Activated CD8-positive, alpha-beta memory T cell treated with anti-CD3 and anti-CD28 coated beads, Interleukin-2, amount 10 ng/mL, durations not matched to agents 7 days and 5 days (primary cell): ENCODE measurements around the gene ATF7. TPM values are rescaled to one million over a fixed set of nuclear protein-coding genes. Genes with fewer than 3 reads are reported as not detected.

Experiments
- ATAC-seq: fragments of 150-1000 bp; cut with Tn5 transposase; one replicate; pipeline ENCODE4 v1.10.0; 2021; ENCODE audit warnings: moderate library complexity
- CTCF ChIA-PET: fragments of 350-600 bp; sonication (Branson Sonifier 250); formaldehyde crosslinking; loops from one replicate; lab custom pipeline; 2021; ENCODE audit warnings: antibody characterized with exemption; lab: Charles Lee
- DNase-seq: peaks from one replicate; pipeline ENCODE4 v3.0.0-alpha.2; 2020
- H3K27ac Mint-ChIP-seq: one replicate; pipeline ENCODE4 v1.8.0; 2021; ENCODE audit warnings: mild to moderate bottlenecking, mixed read lengths
- H3K27me3 Mint-ChIP-seq: one replicate; pipeline ENCODE4 v1.8.0; 2021; ENCODE audit warnings: mixed read lengths
- H3K36me3 Mint-ChIP-seq: one replicate; pipeline ENCODE4 v1.8.0; 2021; ENCODE audit warnings: mild to moderate bottlenecking, mixed read lengths
- H3K4me1 Mint-ChIP-seq: one replicate; pipeline ENCODE4 v1.8.0; 2021; ENCODE audit warnings: mixed read lengths
- H3K4me3 Mint-ChIP-seq: one replicate; pipeline ENCODE4 v1.8.0; 2021; ENCODE audit warnings: mild to moderate bottlenecking, moderate library complexity, mixed read lengths
- H3K9me3 Mint-ChIP-seq: one replicate; pipeline ENCODE4 v1.8.0; 2022; ENCODE audit warnings: low read depth, mixed read lengths
- total RNA-seq, 2 experiments: library from RNA; stranded (reverse); gene quantifications; one replicate each; pipeline ENCODE4 v1.2.3, GENCODE V29; 2021

ATF7 gene
- total RNA-seq, 2 experiments from 2014 or later, result 24.6 to 33.8 TPM

DNA sequence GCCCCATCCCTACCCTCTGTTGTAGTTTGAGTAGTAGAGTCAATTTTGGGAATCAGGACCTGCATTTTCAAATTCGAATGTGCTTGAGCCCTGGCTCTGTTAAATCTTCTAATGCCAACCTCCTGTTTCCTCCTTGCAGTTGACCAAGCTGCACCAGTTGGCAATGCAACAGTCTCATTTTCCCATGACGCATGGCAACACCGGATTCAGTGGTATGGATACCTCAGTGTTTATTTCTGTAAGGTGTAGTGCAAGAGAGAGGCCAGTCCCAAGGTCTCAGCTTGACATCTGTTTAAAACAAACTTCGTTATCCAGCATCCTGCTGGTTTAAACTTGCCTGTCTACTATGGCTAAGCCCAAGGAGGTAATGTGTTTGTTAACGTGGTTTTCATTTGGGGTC, 159.1 kb downstream of the ATF7 start:
- Mint-ChIP-seq H3K27me3 (no peaks in the 10 kb centered on the region), H3K9me3 (no peaks in the 10 kb centered on the region), H3K27ac (no peak overlapping the region), H3K4me1 (peaks cover 36% of the 10 kb centered on the region), H3K36me3 (peaks cover 79% of the 10 kb centered on the region), H3K4me3 (no peak overlapping the region)
- CTCF ChIA-PET, result no interaction called here
- ATAC-seq, result no peak
- no peak for DNase-seq

DNA sequence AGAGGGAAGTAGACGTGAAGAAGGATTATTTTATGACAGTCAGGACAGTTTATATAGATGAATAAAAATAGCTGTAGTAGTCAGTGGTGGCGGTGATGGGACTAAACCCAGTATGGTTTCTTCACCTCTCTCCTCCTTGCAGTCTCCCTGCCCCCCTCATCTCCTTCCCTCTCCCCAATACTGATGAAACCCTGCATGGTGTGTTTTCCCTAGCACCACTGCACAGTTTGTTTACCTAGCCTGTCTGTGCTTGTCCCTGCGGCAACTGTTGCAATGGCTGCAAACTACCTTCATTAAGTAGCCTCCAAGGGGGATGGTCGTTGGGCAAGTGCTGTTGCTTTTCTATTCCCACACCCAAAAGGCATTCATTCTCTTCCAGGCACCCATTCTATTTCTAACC, 159.5 kb downstream of the ATF7 start:
- ATAC-seq, result no peak
- H3K27ac Mint-ChIP-seq, result no peak overlapping the region
- H3K4me3 Mint-ChIP-seq, result no peak overlapping the region
- H3K27me3 Mint-ChIP-seq, result no peaks in the 10 kb centered on the region
- no peaks in the 10 kb centered on the region for H3K9me3 Mint-ChIP-seq
- DNase-seq, result no peak
- peaks cover 31% of the 10 kb centered on the region for H3K4me1 Mint-ChIP-seq
- CTCF ChIA-PET, result interaction anchor here (0.6 kb wide), 1 partner anchor 272 kb away, joined by 3 read pairs; no protein-coding TSS in a partner anchor
- H3K36me3 Mint-ChIP-seq, result peaks cover 78% of the 10 kb centered on the region

DNA sequence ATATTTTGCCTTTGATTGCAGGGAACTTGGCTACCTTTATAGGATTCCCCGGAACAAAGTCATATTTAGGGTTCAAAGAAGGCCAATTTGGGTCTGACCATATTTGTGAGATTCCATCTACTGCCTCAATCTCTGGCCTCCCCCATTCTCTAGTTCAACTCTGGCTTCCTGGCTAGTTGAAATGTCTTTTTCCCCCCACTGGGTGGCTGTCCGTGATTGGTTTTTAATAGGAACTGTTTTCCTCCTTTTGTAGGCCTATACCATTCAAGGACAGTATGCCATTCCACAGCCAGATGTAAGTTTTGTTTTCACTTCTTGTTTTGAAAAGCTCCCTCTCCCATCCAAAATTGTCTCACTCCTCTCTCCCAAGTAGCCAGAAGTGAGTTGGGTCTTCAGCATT, 160.5 kb downstream of the ATF7 start:
- no peak overlapping the region for H3K4me3 Mint-ChIP-seq
- H3K9me3 Mint-ChIP-seq, result no peaks in the 10 kb centered on the region
- no peaks in the 10 kb centered on the region for H3K27me3 Mint-ChIP-seq
- DNase-seq (no peak), ATAC-seq (no peak)
- CTCF ChIA-PET, result no interaction called here
- H3K27ac Mint-ChIP-seq, result no peak overlapping the region
- peaks cover 33% of the 10 kb centered on the region for H3K4me1 Mint-ChIP-seq
- peaks cover 79% of the 10 kb centered on the region for H3K36me3 Mint-ChIP-seq

DNA sequence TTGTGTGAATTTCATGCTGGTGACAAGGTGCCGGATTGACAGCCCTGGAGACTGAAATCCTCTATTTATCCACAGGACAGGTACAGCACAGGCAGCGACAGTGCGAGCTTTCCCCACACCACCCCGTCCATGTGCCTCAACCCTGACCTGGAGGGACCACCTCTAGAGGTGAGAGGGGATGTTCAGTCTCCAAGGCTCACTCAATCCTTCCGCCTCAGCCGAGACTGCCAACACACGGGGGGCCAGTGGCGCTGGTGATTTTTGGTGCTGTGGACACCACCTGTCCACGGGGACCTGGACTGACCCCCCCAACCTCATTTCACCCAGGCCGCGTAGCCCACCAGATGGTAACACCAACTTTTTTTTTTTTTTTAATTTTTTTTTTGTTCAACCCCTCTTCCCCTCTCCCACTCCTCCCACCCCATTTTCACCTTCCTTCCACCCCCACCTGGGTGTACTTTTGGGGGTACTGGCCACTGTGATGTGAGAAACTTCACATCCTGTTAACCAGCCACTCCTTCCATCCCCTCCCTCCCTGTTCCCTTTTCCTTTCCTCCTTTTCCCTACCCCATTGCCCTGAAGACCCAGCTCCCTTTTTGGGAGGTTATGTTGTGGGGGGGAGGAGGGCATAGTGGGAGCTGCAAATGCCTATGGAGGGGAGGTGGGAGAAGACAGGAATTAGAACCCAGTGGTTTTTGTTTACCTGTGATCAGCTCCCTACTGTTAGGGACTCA, 161.3 kb downstream of the ATF7 start:
- H3K27me3 Mint-ChIP-seq, result no peaks in the 10 kb centered on the region
- DNase-seq (no peak), ATAC-seq (no peak)
- H3K4me1 Mint-ChIP-seq, result peaks cover 41% of the 10 kb centered on the region
- peaks cover 83% of the 10 kb centered on the region for H3K36me3 Mint-ChIP-seq
- CTCF ChIA-PET, result interaction anchor here (0.9 to 1.8 kb wide), 3 partner anchors 12 to 44 kb away, joined by 4 to 8 read pairs (median 5); no protein-coding TSS in a partner anchor
- no peak overlapping the region for H3K4me3 Mint-ChIP-seq
- H3K9me3 Mint-ChIP-seq, result no peaks in the 10 kb centered on the region
- H3K27ac Mint-ChIP-seq, result peak overlapping the region; percentile 30

DNA sequence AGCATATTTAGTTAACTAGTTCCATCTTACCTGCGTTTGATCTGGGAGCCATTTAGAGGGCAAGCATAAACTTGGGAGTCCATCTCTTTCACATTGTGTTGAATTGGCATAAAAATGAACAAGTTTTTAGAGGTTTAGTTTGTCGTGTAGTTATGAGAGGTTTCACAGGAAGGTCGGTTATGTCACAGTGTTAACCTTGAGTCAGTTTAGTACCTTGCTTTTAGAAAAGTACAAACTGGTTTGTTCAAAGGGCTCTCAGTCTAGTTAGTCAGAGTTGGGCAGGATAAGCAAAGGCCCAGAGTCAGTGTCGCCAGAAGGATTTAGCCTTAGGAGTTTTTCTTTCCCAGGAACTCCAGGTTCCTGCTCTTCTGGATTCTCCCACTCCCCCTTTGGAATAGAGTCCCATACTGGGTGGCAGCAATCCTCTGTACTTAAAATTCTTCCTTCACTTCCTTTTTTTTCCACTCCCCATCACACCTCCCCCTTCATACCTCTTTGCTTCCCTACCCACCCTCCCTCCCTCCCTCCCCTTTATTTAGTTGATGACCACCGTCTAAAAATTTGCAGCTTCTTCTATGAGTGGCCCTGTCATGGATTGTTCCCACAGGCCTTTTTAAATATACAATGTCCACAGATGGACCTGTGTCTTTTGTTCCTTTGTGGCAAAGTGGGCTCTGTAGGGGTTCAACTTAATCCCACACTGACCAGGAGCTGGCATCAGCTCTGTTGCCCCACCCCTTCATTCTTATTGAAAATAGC, 162.2 kb downstream of the ATF7 start:
- DNase-seq (no peak), ATAC-seq (no peak)
- Mint-ChIP-seq H3K9me3 (no peaks in the 10 kb centered on the region), H3K27me3 (no peaks in the 10 kb centered on the region), H3K4me3 (no peak overlapping the region), H3K27ac (no peak overlapping the region), H3K4me1 (peaks cover 46% of the 10 kb centered on the region), H3K36me3 (peaks cover 88% of the 10 kb centered on the region)
- CTCF ChIA-PET, result interaction anchor here (0.9 to 1.8 kb wide), 3 partner anchors 11 to 45 kb away, joined by 4 to 8 read pairs (median 5); no protein-coding TSS in a partner anchor

DNA sequence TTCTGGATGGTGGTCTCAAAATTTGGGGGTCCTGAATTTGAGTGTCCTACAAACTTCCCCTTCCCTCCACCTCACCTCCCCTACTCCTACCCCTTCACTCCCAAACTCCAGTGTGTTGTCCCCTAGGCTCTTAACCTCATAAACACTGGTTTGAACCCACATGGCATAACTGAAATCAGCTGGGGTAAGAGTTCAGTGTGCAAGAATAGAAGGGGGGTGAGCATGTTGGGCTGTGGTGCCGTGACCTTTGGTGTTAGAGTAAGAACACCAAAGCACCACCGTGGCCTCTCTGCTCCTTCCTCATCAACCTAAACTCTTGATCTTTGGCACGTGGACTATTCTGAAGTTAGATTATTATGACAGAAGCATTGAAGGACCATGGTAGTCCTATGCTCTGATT, 163.2 kb downstream of the ATF7 start:
- Mint-ChIP-seq H3K27ac (no peak overlapping the region), H3K9me3 (no peaks in the 10 kb centered on the region), H3K36me3 (peaks cover 88% of the 10 kb centered on the region), H3K4me3 (no peak overlapping the region), H3K27me3 (no peaks in the 10 kb centered on the region), H3K4me1 (peaks cover 41% of the 10 kb centered on the region)
- ATAC-seq (no peak), DNase-seq (no peak)
- CTCF ChIA-PET, result interaction anchor here (1.2 to 1.3 kb wide), 2 partner anchors 10 to 111 kb away, joined by 3 read pairs; no protein-coding TSS in a partner anchor

DNA sequence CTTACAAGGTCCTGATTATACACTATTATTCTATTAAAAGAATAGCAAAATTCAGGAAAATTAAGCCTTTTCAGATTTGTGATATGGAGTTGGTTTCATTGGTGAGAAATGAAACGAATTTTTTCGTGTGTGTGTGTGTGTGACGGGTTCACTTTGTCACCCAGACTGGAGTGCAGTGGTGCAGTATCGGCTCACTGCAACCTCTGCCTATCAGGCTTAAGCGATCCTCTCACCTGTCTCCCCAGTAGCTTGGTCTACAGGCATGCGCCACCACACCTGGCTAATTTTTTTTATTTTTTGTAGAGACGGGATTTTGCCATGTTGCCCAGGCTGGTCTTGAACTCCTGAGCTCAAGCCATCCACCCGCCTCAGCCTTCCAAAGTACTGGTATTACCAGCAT, 164.6 kb downstream of the ATF7 start:
- Mint-ChIP-seq H3K36me3 (peaks cover 80% of the 10 kb centered on the region), H3K9me3 (no peaks in the 10 kb centered on the region), H3K4me3 (no peak overlapping the region), H3K4me1 (peaks cover 37% of the 10 kb centered on the region), H3K27ac (no peak overlapping the region), H3K27me3 (no peaks in the 10 kb centered on the region)
- ATAC-seq (no peak), DNase-seq (no peak)
- CTCF ChIA-PET, result interaction anchor here (0.7 to 1.3 kb wide), 2 partner anchors 9 to 109 kb away, joined by 3 read pairs; no protein-coding TSS in a partner anchor

DNA sequence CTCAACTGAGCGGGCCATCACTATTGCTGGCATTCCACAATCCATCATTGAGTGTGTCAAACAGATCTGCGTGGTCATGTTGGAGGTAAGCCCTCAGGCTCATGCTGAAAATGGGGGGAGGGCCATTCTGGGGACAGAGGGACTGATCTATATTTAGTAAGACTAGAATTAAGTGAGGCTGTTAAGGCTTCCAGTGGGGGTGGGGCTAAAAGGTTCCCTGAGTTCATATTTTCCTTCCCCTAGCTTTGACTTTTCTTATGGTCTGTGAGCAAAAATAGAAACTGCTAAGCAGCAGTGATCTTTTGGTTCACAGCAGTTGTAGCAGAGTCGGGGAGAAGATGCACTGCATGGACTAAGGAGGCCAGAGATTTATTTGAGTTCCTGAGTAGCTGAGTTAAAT, 165.1 kb downstream of the ATF7 start:
- no peak for DNase-seq
- peak overlapping the region; percentile 45 for H3K27ac Mint-ChIP-seq
- peaks cover 37% of the 10 kb centered on the region for H3K4me1 Mint-ChIP-seq
- peaks cover 78% of the 10 kb centered on the region for H3K36me3 Mint-ChIP-seq
- CTCF ChIA-PET, result no interaction called here
- no peak overlapping the region for H3K4me3 Mint-ChIP-seq
- H3K9me3 Mint-ChIP-seq, result no peaks in the 10 kb centered on the region
- ATAC-seq, result no peak
- no peaks in the 10 kb centered on the region for H3K27me3 Mint-ChIP-seq

DNA sequence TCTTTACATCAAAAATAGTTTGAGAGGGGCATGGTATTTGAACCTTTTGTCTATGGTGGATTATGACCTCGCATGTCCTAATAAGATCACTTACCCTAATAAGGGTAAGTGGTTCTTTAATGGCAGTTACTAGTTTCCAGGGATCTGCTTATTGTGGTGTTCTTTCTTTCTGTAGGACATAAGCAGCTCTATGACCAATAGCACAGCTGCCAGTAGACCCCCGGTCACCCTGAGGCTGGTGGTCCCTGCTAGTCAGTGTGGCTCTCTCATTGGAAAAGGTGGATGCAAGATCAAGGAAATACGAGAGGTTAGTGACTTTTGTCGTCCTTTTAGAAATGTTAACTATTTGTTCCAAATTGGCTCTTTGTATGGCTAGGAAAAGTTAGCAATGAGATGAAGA, 167.1 kb downstream of the ATF7 start:
- DNase-seq (no peak), ATAC-seq (no peak)
- H3K27me3 Mint-ChIP-seq, result no peaks in the 10 kb centered on the region
- no peak overlapping the region for H3K27ac Mint-ChIP-seq
- H3K36me3 Mint-ChIP-seq, result peaks cover 78% of the 10 kb centered on the region
- CTCF ChIA-PET, result interaction anchor here (0.9 to 1.7 kb wide), 2 partner anchors 17 to 49 kb away, joined by 4 to 8 read pairs; no protein-coding TSS in a partner anchor
- H3K9me3 Mint-ChIP-seq, result no peaks in the 10 kb centered on the region
- peaks cover 48% of the 10 kb centered on the region for H3K4me1 Mint-ChIP-seq
- no peak overlapping the region for H3K4me3 Mint-ChIP-seq

Other genes starting within 250 kb of the ATF7 start
- 10 to 100 TPM; 68.7 to 71.8 TPM for gene SP1, start 246.2 kb downstream of the ATF7 start, total RNA-seq
- gene AMHR2, start 202.5 kb downstream of the ATF7 start, total RNA-seq, result not detected
- gene PRR13, start 184.6 kb downstream of the ATF7 start, total RNA-seq, result 100 to 1,000 TPM; 235 to 244 TPM
- 100 to 1,000 TPM; 721 to 867 TPM for gene PCBP2, start 174.3 kb downstream of the ATF7 start, total RNA-seq
- gene MAP3K12, start 126.9 kb downstream of the ATF7 start, total RNA-seq, result 10 to 100 TPM; 19.1 to 19.3 TPM
- 10 to 100 TPM; 29.7 to 38.7 TPM for gene TARBP2, start 125.1 kb downstream of the ATF7 start, total RNA-seq
- gene NPFF, start 118.9 kb downstream of the ATF7 start, total RNA-seq, result not detected
- 100 to 1,000 TPM; 253 to 333 TPM for gene ATP5MC2, start 49.7 kb upstream of the ATF7 start, total RNA-seq
- gene CALCOCO1, start 101.1 kb upstream of the ATF7 start, total RNA-seq, result 10 to 100 TPM; 39.0 to 40.0 TPM
- not detected for gene CISTR, start 125.6 kb upstream of the ATF7 start, total RNA-seq